K562 (cell line): ENCODE results near the gene CCDC27. TPM values are rescaled to one million over a fixed set of nuclear protein-coding genes. Genes with fewer than 3 reads are reported as not detected.

Experiments used
- ARID3B ChIP-seq: fragments of 250-450 bp; sonication (Bioruptor Pico); IDR thresholded peaks from 2 replicates; pipeline ENCODE4 v1.4.0; 2020; ENCODE audit warnings: borderline replicate concordance
- CHAMP1 ChIP-seq: fragments of 450-650 bp; IDR thresholded peaks from 2 replicates; pipeline ENCODE4 v1.6.1; 2016; ENCODE audit warnings: mild to moderate bottlenecking
- E4F1 ChIP-seq: fragments of 250-450 bp; sonication (Bioruptor Pico); IDR thresholded peaks from 2 replicates; pipeline ENCODE4 v1.5.0; 2021; ENCODE audit warnings: mild to moderate bottlenecking, borderline replicate concordance
- ELF4 ChIP-seq: fragments of 450-650 bp; formaldehyde crosslinking; IDR thresholded peaks from 2 replicates; pipeline ENCODE4 v1.4.0; 2022; ENCODE audit warnings: missing genetic modification characterization
- FOXA3 ChIP-seq, 2 experiments: fragments of 450-650 bp in 1 of 2; sonication (generic) in 1 of 2; formaldehyde crosslinking; IDR thresholded peaks in 1 of 2; conservative IDR thresholded peaks in 1 of 2; 2 replicates each; pipeline versions ENCODE4 v1.4.0 to v1.8.0; 2020 to 2022; ENCODE audit warnings: mild to moderate bottlenecking in 2 of 2, missing genetic modification reagents in 1 of 2
- FOXP1 ChIP-seq: sonication (generic); formaldehyde crosslinking; IDR thresholded peaks from 2 replicates; pipeline ENCODE4 v1.8.0; 2022; ENCODE audit warnings: mild to moderate bottlenecking, missing genetic modification reagents
- GATAD2A ChIP-seq: fragments of 450-650 bp; IDR thresholded peaks from 2 replicates; pipeline ENCODE4 v1.6.1; 2017
- LEF1 ChIP-seq: fragments of 450-650 bp; IDR thresholded peaks from 2 replicates; pipeline ENCODE4 v1.6.1; 2016; ENCODE audit warnings: mild to moderate bottlenecking
- POLR2A ChIP-seq: fragments of 450-650 bp; conservative IDR thresholded peaks from 2 replicates; pipeline ENCODE4 v1.6.1; 2016
- PPARD ChIP-seq: fragments of 250-450 bp; sonication (Bioruptor Pico); IDR thresholded peaks from 2 replicates; pipeline ENCODE4 v1.8.0; 2022; ENCODE audit warnings: inconsistent platforms, mild to moderate bottlenecking, moderate library complexity
- SP2 ChIP-seq: IDR thresholded peaks from 2 replicates; pipeline ENCODE4 v1.6.1; 2011; ENCODE audit warnings: mild to moderate bottlenecking, low read depth, low read length, moderate library complexity; ENCODE audit not compliant: poor library complexity, severe bottlenecking; ENCODE audit errors: extremely low read depth
- TGIF2 ChIP-seq: sonication (generic); formaldehyde crosslinking; IDR thresholded peaks from 2 replicates; pipeline ENCODE4 v1.8.1; 2022; ENCODE audit warnings: mild to moderate bottlenecking, missing genetic modification reagents, moderate library complexity
- TRIM25 ChIP-seq: fragments of 450-650 bp; IDR thresholded peaks from 2 replicates; pipeline ENCODE4 v1.7.0; 2016; ENCODE audit warnings: borderline replicate concordance
- ZFP91 ChIP-seq: sonication (generic); formaldehyde crosslinking; IDR thresholded peaks from 2 replicates; pipeline ENCODE4 v1.8.0; 2022; ENCODE audit warnings: mild to moderate bottlenecking, missing genetic modification reagents
- ZFX ChIP-seq: sonication (generic); formaldehyde crosslinking; IDR thresholded peaks from 2 replicates; pipeline ENCODE4 v1.8.0; 2022; ENCODE audit warnings: mild to moderate bottlenecking, missing genetic modification reagents, moderate library complexity
- ZNF3 ChIP-seq: fragments of 250-450 bp; sonication (Bioruptor Pico); IDR thresholded peaks from 2 replicates; pipeline ENCODE4 v1.5.0; 2021; ENCODE audit warnings: mild to moderate bottlenecking, moderate library complexity
- ZNF316 ChIP-seq: fragments of 450-650 bp; IDR thresholded peaks from 2 replicates; pipeline ENCODE4 v1.6.1; 2016
- ZNF551 ChIP-seq: fragments of 250-450 bp; sonication (Bioruptor Pico); IDR thresholded peaks from 2 replicates; pipeline ENCODE4 v1.5.0; 2021; ENCODE audit warnings: mild to moderate bottlenecking, moderate library complexity
- ZNF778 ChIP-seq: fragments of 450-650 bp; formaldehyde crosslinking; IDR thresholded peaks from 2 replicates; pipeline ENCODE4 v1.4.0; 2020; ENCODE audit warnings: mild to moderate bottlenecking, moderate library complexity
- polyA plus RNA-seq, 8 experiments: library from polyadenylated mRNA; depleted of rRNA in 4 of 8; stranded (reverse) in 5 of 8; unstranded in 3 of 8; fragments of >200 nt; fragmentation: Nextera tagmentation in 2 of 8; fragmentation: Illumina TruSeq in 1 of 8; extraction: Ambion mirVana in 2 of 8; extraction: Trizol in 1 of 8; gene quantifications; 2 replicates each; pipeline versions ENCODE4 v1.2.1 to v1.2.3, GENCODE V29; 2011 to 2014; ENCODE audit warnings: inconsistent platforms in 1 of 8, missing spikeins in 1 of 8
- total RNA-seq, 7 experiments: library from RNA; depleted of rRNA in 6 of 7; stranded (reverse); fragments of >200 nt in 6 of 7; fragmentation: Illumina TruSeq in 2 of 7; extraction: Trizol in 2 of 7; gene quantifications; 2 replicates each; pipeline versions ENCODE4 v1.2.1 to v1.2.3, GENCODE V29; 2011 to 2021; ENCODE audit warnings: low replicate concordance in 1 of 7

Gene CCDC27
- total and polyA plus RNA-seq, 9 of the 15 experiments (the other 6 are each of a cell fraction or from before 2014, with no cell fraction given) = 0.01 to 0.04 TPM; not detected in 7

- TF ChIP-seq CHAMP1 (no peak), PPARD (no peak), TRIM25 (no peak), POLR2A (peak; percentile 75), LEF1 (no peak), ZFX (CRISPR knock-in tag) (peak; percentile 80), ARID3B (CRISPR knock-in tag) (no peak), E4F1 (CRISPR knock-in tag) (no peak), ZFP91 (no peak), TGIF2 (0 out of 2 replicates have a peak, but pooled peaks have one; percentile 52), ZNF551 (CRISPR knock-in tag) (no peak), ZNF3 (CRISPR knock-in tag) (no peak), ZNF778 (CRISPR knock-in tag) (no peak), FOXP1 (no peak), FOXA3 (CRISPR knock-in tag; conservative IDR thresholded peaks at IDR 0.05 in 1 of 2, IDR thresholded peaks at IDR 0.05 in 1 of 2) (no peak), SP2 (no peak), GATAD2A (no peak), ELF4 (no peak), ZNF316 (no peak)
Observed at GRCh38 chr1:3772027-3772714, 19.9 kb downstream of the CCDC27 start (continued).
